Measurements from ENCODE around the gene PLA2G15. TPM values are rescaled to one million over a fixed set of nuclear protein-coding genes. Genes with fewer than 3 reads are reported as not detected.

Gene PLA2G15
- total and polyA plus RNA-seq, 2 of the 13 experiments (the other 11 are each of a cell fraction or from before 2014, with no cell fraction given): 14.4 to 23.7 TPM

DNA sequence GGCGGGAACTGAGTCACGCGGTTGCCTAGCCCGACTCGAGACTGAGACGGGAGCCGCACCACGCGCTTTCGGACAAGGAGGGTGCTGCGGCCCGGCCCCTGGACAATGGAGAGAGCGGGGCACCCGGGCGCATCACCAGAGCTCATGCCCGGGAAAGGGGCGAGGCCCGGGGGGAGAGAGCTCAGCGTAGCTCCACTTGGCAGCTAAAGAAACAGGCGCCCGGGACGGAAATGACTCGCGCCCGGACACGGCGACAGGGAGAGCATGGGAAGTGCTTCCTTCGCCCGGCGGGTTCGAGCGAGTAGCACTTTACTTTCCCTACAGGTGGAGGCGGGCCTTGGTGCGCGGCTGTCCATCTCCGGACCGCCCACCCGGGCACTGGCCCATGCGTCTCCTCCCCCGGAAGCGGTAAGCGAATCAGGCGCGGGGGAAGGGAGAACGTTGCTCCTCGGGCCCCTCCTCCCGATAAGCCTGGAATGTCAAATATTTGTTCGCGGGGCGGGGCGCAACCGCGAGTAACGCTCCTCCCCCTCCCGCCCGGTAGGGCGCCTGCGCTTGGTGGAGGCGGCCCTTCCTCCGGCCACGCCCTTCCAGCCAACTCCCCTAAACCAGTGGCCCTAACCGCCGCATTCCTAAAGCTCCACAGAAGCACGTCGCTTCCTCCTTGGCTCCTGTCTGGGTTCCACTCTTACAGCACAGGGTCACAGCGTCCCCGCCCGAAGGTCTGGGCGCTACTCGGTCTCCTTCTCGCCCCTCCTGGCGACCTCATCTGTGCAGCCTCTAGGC lies 7.7 kb upstream of the PLA2G15 start (continued):
- TF ChIP-seq ZNF740 (CRISPR knock-in tag; IDR thresholded peaks at IDR 0.05): peak; percentile 30; the same call in 1 of the 2 replicates
- TF ChIP-seq PHB2 (IDR thresholded peaks at IDR 0.05; ENCODE audit: partially characterized antibody): no peak
- TF ChIP-seq ZBTB38 (CRISPR knock-in tag; IDR thresholded peaks at IDR 0.05): peak; percentile 99; the same call in 1 of the 2 replicates
- TF ChIP-seq ISX (CRISPR knock-in tag; conservative IDR thresholded peaks at IDR 0.05): no peak
- no peak; the same call in 1 of the 2 replicates for TF ChIP-seq POGZ (CRISPR knock-in tag; IDR thresholded peaks at IDR 0.05)
- TF ChIP-seq RXRA (CRISPR knock-in tag; IDR thresholded peaks at IDR 0.05): peak; percentile 86
- TF ChIP-seq MED13 (CRISPR knock-in tag; IDR thresholded peaks at IDR 0.05): peak; percentile 69; the same call in 1 of the 2 replicates
- no peak for TF ChIP-seq DNMT1 (CRISPR knock-in tag; IDR thresholded peaks at IDR 0.05)
- TF ChIP-seq ZBTB3 (CRISPR knock-in tag; IDR thresholded peaks at IDR 0.05; ENCODE audit: borderline replicate concordance, low read depth): 0 out of 2 replicates have a peak, but pooled peaks have one; percentile 24
- no peak for TF ChIP-seq HES4 (CRISPR knock-in tag; IDR thresholded peaks at IDR 0.05; ENCODE audit: borderline replicate concordance)
- TF ChIP-seq RXRB (CRISPR knock-in tag; IDR thresholded peaks at IDR 0.05; ENCODE audit: borderline replicate concordance): peak; percentile 79
- TF ChIP-seq POLR2AphosphoS5 (IDR thresholded peaks at IDR 0.05; ENCODE audit: low read depth, low read length): peak; percentile 96
- TF ChIP-seq ZNF496 (CRISPR knock-in tag; IDR thresholded peaks at IDR 0.05; ENCODE audit: insufficient replicate concordance): no peak
- peak; percentile 98 for TF ChIP-seq SAP130 (CRISPR knock-in tag; IDR thresholded peaks at IDR 0.05; ENCODE audit: low read depth)
- no peak for TF ChIP-seq HNF1A (IDR thresholded peaks at IDR 0.05; ENCODE audit: low read depth)
- peak; percentile 80; the same call in 1 of the 2 replicates for TF ChIP-seq HNF1A (CRISPR knock-in tag; IDR thresholded peaks at IDR 0.05; ENCODE audit: borderline replicate concordance)
- TF ChIP-seq ZMAT5 (CRISPR knock-in tag; IDR thresholded peaks at IDR 0.05; ENCODE audit: borderline replicate concordance, low read depth): no peak
- 0 out of 2 replicates have a peak, but pooled peaks have one; percentile 26 for TF ChIP-seq NCOA5 (CRISPR knock-in tag; IDR thresholded peaks at IDR 0.05)
- no peak; the same call in 1 of the 2 replicates for TF ChIP-seq POLR2AphosphoS2 (IDR thresholded peaks at IDR 0.05; ENCODE audit: low read depth, low read length)
- TF ChIP-seq, protein P1, sequence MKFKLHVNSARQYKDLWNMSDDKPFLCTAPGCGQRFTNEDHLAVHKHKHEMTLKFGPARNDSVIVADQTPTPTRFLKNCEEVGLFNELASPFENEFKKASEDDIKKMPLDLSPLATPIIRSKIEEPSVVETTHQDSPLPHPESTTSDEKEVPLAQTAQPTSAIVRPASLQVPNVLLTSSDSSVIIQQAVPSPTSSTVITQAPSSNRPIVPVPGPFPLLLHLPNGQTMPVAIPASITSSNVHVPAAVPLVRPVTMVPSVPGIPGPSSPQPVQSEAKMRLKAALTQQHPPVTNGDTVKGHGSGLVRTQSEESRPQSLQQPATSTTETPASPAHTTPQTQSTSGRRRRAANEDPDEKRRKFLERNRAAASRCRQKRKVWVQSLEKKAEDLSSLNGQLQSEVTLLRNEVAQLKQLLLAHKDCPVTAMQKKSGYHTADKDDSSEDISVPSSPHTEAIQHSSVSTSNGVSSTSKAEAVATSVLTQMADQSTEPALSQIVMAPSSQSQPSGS (CRISPR knock-in tag; IDR thresholded peaks at IDR 0.05): peak; percentile 82
- TF ChIP-seq, protein P2, sequence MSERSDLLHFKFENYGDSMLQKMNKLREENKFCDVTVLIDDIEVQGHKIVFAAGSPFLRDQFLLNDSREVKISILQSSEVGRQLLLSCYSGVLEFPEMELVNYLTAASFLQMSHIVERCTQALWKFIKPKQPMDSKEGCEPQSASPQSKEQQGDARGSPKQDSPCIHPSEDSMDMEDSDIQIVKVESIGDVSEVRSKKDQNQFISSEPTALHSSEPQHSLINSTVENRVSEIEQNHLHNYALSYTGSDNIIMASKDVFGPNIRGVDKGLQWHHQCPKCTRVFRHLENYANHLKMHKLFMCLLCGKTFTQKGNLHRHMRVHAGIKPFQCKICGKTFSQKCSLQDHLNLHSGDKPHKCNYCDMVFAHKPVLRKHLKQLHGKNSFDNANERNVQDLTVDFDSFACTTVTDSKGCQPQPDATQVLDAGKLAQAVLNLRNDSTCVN (CRISPR knock-in tag; IDR thresholded peaks at IDR 0.05; ENCODE audit: borderline replicate concordance): peak; percentile 61
- TF ChIP-seq ZNF317 (CRISPR knock-in tag; IDR thresholded peaks at IDR 0.05): no peak; the same call in 1 of the 2 replicates
- TF ChIP-seq HNRNPUL1 (IDR thresholded peaks at IDR 0.05; ENCODE audit: low read depth, low read length): no peak

All from HepG2 (cell line).